ENCODE data around the gene CTRL. TPM values are rescaled to one million over a fixed set of nuclear protein-coding genes. Genes with fewer than 3 reads are reported as not detected.

Gene CTRL
- total RNA-seq, 2 donors from 2014 or later = 0.59 TPM; not detected in 1

GRCh38 chr16:67963662-67964321, 32.1 kb upstream of the CTRL start:
- Histone ChIP-seq H3K36me3 (peaks cover 56% of the 10 kb centered on the region), H3K27me3 (no peaks in the 10 kb centered on the region), H3K9me3 (no peaks in the 10 kb centered on the region), H3K27ac (peak overlapping the region; percentile 96 to 99), H3K4me1 (peaks cover 0 to 90% of the 10 kb centered on the region in 2 donors), H3K4me3 (no peak overlapping the region)
- no peak for DNase-seq (ENCODE audit: low spot score)
- no peak for TF ChIP-seq CTCF (IDR thresholded peaks at IDR 0.05)

- Histone ChIP-seq H3K9me3 (no peaks in the 10 kb centered on the region), H3K4me3 (no peak overlapping the region), H3K36me3 (peaks cover 61% of the 10 kb centered on the region), H3K4me1 (peaks cover 0 to 95% of the 10 kb centered on the region in 2 donors), H3K27me3 (no peaks in the 10 kb centered on the region), H3K27ac (peak overlapping the region; percentile 96 to 99)
- DNase-seq (ENCODE audit: low spot score) = no peak
- no peak for TF ChIP-seq CTCF (IDR thresholded peaks at IDR 0.05)
These were observed 31.6 kb upstream of the CTRL start for GRCh38 chr16:67963292-67963661.

DNA sequence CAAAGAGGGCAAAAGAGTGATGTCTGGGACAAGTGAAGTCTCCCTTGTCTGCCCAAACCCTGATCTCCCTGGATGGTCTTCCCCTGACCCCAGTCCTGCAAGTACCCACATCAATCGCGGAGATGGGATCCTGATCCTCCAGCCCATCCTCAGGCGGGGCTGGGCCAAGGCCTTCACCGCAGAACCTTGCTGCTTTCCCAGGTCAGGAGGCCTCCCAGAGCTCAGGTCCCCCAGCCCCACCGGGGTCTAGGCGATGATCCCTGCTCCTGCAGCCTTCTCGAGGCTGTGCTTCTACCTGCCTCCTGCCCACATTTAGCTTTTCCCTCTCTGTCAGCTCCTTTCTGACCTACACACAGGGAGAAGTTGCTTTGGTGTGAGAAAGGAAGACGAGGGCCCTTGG, 30.5 kb upstream of the CTRL start:
- DNase-seq (ENCODE audit: low spot score) = no peak
- no peaks in the 10 kb centered on the region for H3K27me3 ChIP-seq
- peaks cover 0 to 89% of the 10 kb centered on the region in 2 donors for H3K4me1 ChIP-seq
- no peak overlapping the region for H3K4me3 ChIP-seq
- TF ChIP-seq CTCF (IDR thresholded peaks at IDR 0.05) = no peak
- H3K9me3 ChIP-seq = no peaks in the 10 kb centered on the region
- H3K27ac ChIP-seq = peak overlapping the region; percentile 96 to 99
- peaks cover 72% of the 10 kb centered on the region for H3K36me3 ChIP-seq

- no peak for TF ChIP-seq CTCF (IDR thresholded peaks at IDR 0.05)
- no peak for DNase-seq (ENCODE audit: low spot score)
- Histone ChIP-seq H3K4me1 (peaks cover 0 to 83% of the 10 kb centered on the region in 2 donors), H3K27me3 (no peaks in the 10 kb centered on the region), H3K27ac (peak overlapping the region; percentile 96 to 99), H3K4me3 (no peak overlapping the region), H3K36me3 (peaks cover 77% of the 10 kb centered on the region), H3K9me3 (no peaks in the 10 kb centered on the region)
These were observed 29.9 kb upstream of the CTRL start for GRCh38 chr16:67961551-67961957.

GRCh38 chr16:67959536-67960329, 28.1 kb upstream of the CTRL start:
- H3K36me3 ChIP-seq = peaks cover 88% of the 10 kb centered on the region
- peaks cover 0 to 65% of the 10 kb centered on the region in 2 donors for H3K4me1 ChIP-seq
- no peak overlapping the region for H3K4me3 ChIP-seq
- peak overlapping the region; percentile 75 to 99 for H3K27ac ChIP-seq
- H3K27me3 ChIP-seq = no peaks in the 10 kb centered on the region
- DNase-seq (ENCODE audit: low spot score) = peak; percentile 93
- TF ChIP-seq CTCF (IDR thresholded peaks at IDR 0.05) = no peak
- H3K9me3 ChIP-seq = no peaks in the 10 kb centered on the region

Data from right atrium auricular region (tissue), 2 donors.